CD4-positive, CD25-positive, alpha-beta regulatory T cell (primary cell): ENCODE data around the gene OTOGL. TPM values are rescaled to one million over a fixed set of nuclear protein-coding genes. Genes with fewer than 3 reads are reported as not detected.

Source experiments
- ATAC-seq, 2 donors: fragments of 150-1000 bp; cut with Tn5 transposase; one replicate each; pipeline ENCODE4 v1.10.0; 2021; ENCODE audit warnings: low read depth in 2 of 2, moderate number of reproducible peaks in 2 of 2, moderate library complexity in 1 of 2
- DNase-seq, 3 donors: peaks; one replicate each; pipeline versions ENCODE4 v3.0.0 to v3.0.0-alpha.2; 2012 to 2022; ENCODE audit warnings: mixed read lengths in 1 of 3
- H3K27ac ChIP-seq: one replicate; pipeline ENCODE4 v1.7.0; 2013; ENCODE audit warnings: mild to moderate bottlenecking, low read length; ENCODE audit not compliant: insufficient read depth, poor library complexity, severe bottlenecking
- H3K27me3 ChIP-seq: one replicate; pipeline ENCODE4 v1.7.0; 2013; ENCODE audit warnings: low read length; ENCODE audit not compliant: control insufficient read depth, insufficient read depth
- H3K36me3 ChIP-seq: one replicate; pipeline ENCODE4 v1.7.0; 2013; ENCODE audit warnings: mild to moderate bottlenecking, low read length, moderate library complexity; ENCODE audit not compliant: control insufficient read depth, insufficient read depth
- H3K4me1 ChIP-seq: 2 replicates; pipeline ENCODE4 v1.7.0; 2013; ENCODE audit warnings: mild to moderate bottlenecking, low read length; ENCODE audit not compliant: insufficient read depth, control insufficient read depth, poor library complexity, severe bottlenecking
- H3K4me3 ChIP-seq: one replicate; pipeline ENCODE4 v1.7.0; 2013; ENCODE audit warnings: low read depth, mild to moderate bottlenecking, low read length, moderate library complexity
- H3K9me3 ChIP-seq, 2 experiments: 1 replicate in 1 of 2; 2 replicates in 1 of 2; pipeline ENCODE4 v1.7.0; 2013; ENCODE audit warnings: low read length in 2 of 2, mild to moderate bottlenecking in 1 of 2, moderate library complexity in 1 of 2; ENCODE audit not compliant: control insufficient read depth in 2 of 2
- H3K27ac Mint-ChIP-seq, 3 donors: one replicate each; pipeline ENCODE4 v1.8.0; 2020 to 2022; ENCODE audit warnings: mild to moderate bottlenecking in 3 of 3, mixed read lengths in 3 of 3, moderate library complexity in 2 of 3
- H3K27me3 Mint-ChIP-seq: one replicate; pipeline ENCODE4 v1.8.0; 2022; ENCODE audit warnings: mild to moderate bottlenecking, mixed read lengths
- H3K36me3 Mint-ChIP-seq: one replicate; pipeline ENCODE4 v1.8.0; 2020; ENCODE audit warnings: mixed read lengths
- H3K4me1 Mint-ChIP-seq, 4 donors: one replicate each; pipeline ENCODE4 v1.8.0; 2020 to 2022; ENCODE audit warnings: mixed read lengths in 4 of 4, mild to moderate bottlenecking in 1 of 4
- H3K4me3 Mint-ChIP-seq, 4 donors: one replicate each; pipeline ENCODE4 v1.8.0; 2020 to 2022; ENCODE audit warnings: mild to moderate bottlenecking in 4 of 4, mixed read lengths in 4 of 4, moderate library complexity in 3 of 4
- H3K9me3 Mint-ChIP-seq, 7 donors: one replicate each; pipeline ENCODE4 v1.8.0; 2020 to 2022; ENCODE audit warnings: mixed read lengths in 7 of 7, mild to moderate bottlenecking in 3 of 7, moderate library complexity in 2 of 7
- polyA plus RNA-seq, 4 donors: library from polyadenylated mRNA; unstranded; fragments of 300-500 nt; fragmentation: Illumina TruSeq; gene quantifications; one replicate each; pipeline ENCODE4 v1.2.3, GENCODE V29; 2021
- total RNA-seq: library from RNA; stranded (reverse); gene quantifications from one replicate; pipeline ENCODE4 v1.2.3, GENCODE V29; 2022

The OTOGL gene
- total and polyA plus RNA-seq, 5 donors from 2014 or later: not detected

DNA sequence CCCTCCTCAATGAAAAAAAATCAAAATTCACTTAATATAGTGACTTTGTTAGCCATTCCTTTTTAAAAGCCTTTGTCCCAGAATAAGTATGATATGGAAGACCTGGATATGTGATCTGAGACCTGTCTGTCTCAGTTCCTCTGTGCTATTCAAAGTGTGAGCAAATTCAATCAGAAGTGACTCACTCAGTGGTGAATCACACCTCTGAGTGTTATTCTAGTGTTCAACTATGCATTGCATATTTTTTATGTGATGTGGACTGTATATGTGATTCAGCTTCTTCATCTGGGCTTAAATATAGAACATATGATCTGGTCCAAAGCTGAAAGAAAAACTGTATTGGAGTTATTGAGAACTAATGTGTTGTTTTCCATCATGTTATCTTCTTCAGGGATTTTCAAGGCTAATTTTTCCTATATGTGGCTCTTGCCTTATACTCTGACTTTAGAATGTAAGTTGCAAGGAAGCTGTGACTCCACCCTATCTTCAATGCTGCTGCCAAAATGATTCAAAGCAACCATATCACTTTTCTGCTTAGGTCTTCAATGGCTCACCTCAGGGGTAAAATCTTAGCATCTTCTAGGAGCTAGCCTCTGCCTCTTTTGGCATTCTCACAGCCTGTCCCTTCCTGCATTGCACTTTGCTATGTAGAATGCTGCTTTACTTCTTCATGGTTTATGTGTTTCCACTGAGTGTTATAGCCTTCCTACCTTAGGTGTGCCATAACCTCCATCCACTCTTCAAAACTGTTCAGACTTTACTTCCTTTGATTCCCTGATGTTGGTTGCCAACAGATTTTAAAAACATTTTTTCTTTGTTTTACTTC lies 169.8 kb downstream of the OTOGL start:
- no peaks in the 10 kb centered on the region for H3K4me1 Mint-ChIP-seq
- no peak for ATAC-seq
- H3K36me3 ChIP-seq: no peaks in the 10 kb centered on the region

DNA sequence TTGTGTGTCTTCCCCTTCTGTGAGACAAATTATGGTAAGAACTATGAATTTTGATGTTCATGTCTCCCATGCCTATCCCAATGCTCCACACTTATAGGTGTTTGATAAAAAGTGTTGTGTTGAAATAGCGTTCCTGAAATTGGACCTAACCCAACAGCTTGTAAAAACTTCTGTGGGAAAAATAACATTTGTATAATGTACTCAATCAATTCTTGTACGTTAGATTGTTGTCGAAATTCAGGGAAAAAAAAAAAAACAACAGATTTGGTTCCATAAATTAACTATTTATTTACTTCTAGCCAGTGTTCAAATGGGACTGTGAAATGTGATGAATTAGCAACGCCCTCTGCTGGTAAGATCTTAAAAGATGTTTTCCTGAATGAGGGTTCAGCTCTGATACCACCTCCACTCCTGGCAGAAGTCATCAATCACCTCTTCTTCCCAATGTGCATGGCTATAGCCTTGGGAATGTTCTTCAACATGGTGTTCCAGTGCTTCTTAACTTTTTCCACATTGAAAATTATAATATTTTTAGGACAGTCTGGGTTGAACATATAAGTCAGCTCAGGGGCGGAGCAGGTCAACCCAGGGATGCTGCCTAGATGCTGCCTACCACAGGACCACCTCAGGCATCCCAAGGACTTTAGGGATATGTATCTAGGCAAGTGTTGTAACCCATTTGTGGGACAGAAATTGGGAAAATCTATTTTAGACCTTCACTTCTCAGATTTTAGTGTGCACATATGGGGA lies 170.6 kb downstream of the OTOGL start:
- no peak for ATAC-seq
- Histone ChIP-seq H3K4me3 (no peak overlapping the region), H3K27ac (no peak overlapping the region)

More for the DNA sequence above, 169.8 kb downstream of the OTOGL start:
- Histone ChIP-seq H3K9me3 (no peaks in the 10 kb centered on the region), H3K27me3 (no peaks in the 10 kb centered on the region), H3K27ac (no peak overlapping the region), H3K4me3 (no peak overlapping the region), H3K4me1 (no peaks in the 10 kb centered on the region)
- no peak overlapping the region for H3K27ac Mint-ChIP-seq
- H3K4me3 Mint-ChIP-seq: no peak overlapping the region
- H3K36me3 Mint-ChIP-seq: no peaks in the 10 kb centered on the region
- peaks cover 0 to 1% (median 0%) of the 10 kb centered on the region in 7 donors for H3K9me3 Mint-ChIP-seq
- DNase-seq: no peak
- H3K27me3 Mint-ChIP-seq: no peaks in the 10 kb centered on the region

GRCh38 chr12:80271780-80272179 lies 172.4 kb downstream of the OTOGL start:
- Mint-ChIP-seq H3K4me1 (no peaks in the 10 kb centered on the region), H3K27me3 (no peaks in the 10 kb centered on the region), H3K27ac (no peak overlapping the region), H3K4me3 (no peak overlapping the region), H3K9me3 (no peaks in the 10 kb centered on the region), H3K36me3 (no peaks in the 10 kb centered on the region)
- DNase-seq (no peak), ATAC-seq (no peak)
- Histone ChIP-seq H3K4me1 (no peaks in the 10 kb centered on the region), H3K4me3 (no peak overlapping the region), H3K27me3 (no peaks in the 10 kb centered on the region), H3K27ac (no peak overlapping the region), H3K36me3 (no peaks in the 10 kb centered on the region), H3K9me3 (no peaks in the 10 kb centered on the region)

More for the DNA sequence above, 170.6 kb downstream of the OTOGL start:
- Mint-ChIP-seq H3K4me3 (no peak overlapping the region), H3K27me3 (no peaks in the 10 kb centered on the region), H3K36me3 (no peaks in the 10 kb centered on the region), H3K27ac (no peak overlapping the region), H3K9me3 (peaks cover 0 to 1% (median 0%) of the 10 kb centered on the region in 7 donors), H3K4me1 (no peaks in the 10 kb centered on the region)
- H3K36me3 ChIP-seq: no peaks in the 10 kb centered on the region
- DNase-seq: peak in 2 of 3 donors; percentile 20 to 40
- no peaks in the 10 kb centered on the region for H3K9me3 ChIP-seq
- H3K4me1 ChIP-seq: no peaks in the 10 kb centered on the region
- no peaks in the 10 kb centered on the region for H3K27me3 ChIP-seq

GRCh38 chr12:80272387-80272915 lies 173.1 kb downstream of the OTOGL start:
- H3K27ac Mint-ChIP-seq: no peak overlapping the region
- Histone ChIP-seq H3K36me3 (no peaks in the 10 kb centered on the region), H3K27me3 (no peaks in the 10 kb centered on the region), H3K27ac (no peak overlapping the region), H3K4me1 (no peaks in the 10 kb centered on the region), H3K9me3 (no peaks in the 10 kb centered on the region), H3K4me3 (no peak overlapping the region)
- no peak for DNase-seq
- H3K4me1 Mint-ChIP-seq: no peaks in the 10 kb centered on the region
- H3K4me3 Mint-ChIP-seq: no peak overlapping the region
- H3K36me3 Mint-ChIP-seq: no peaks in the 10 kb centered on the region
- H3K27me3 Mint-ChIP-seq: no peaks in the 10 kb centered on the region
- H3K9me3 Mint-ChIP-seq: no peaks in the 10 kb centered on the region
- no peak for ATAC-seq

DNA sequence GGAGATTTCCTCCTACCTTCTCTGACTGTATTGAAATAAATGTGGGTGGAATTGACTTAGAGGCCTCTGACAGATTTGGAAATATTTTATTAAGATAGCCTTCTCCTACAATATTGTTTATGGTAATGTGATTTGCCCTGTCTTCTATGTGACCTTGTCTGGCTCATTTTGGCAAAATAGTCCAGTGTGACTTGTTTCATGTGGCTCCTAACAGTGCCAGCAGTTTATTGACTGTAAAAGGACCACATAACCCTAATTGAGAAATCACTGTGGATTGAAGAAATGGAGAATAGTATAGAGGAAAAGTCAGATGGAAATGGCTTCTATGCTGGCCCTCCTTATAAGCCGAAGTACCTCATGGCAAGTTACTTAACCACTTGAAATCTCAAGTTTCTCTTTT lies 173.8 kb downstream of the OTOGL start:
- H3K27ac ChIP-seq: no peak overlapping the region
- no peaks in the 10 kb centered on the region for H3K36me3 ChIP-seq
- H3K4me3 ChIP-seq: no peak overlapping the region
- H3K4me1 ChIP-seq: no peaks in the 10 kb centered on the region
- Mint-ChIP-seq H3K27me3 (no peaks in the 10 kb centered on the region), H3K4me1 (no peaks in the 10 kb centered on the region), H3K9me3 (no peaks in the 10 kb centered on the region), H3K27ac (no peak overlapping the region), H3K4me3 (no peak overlapping the region), H3K36me3 (no peaks in the 10 kb centered on the region)
- H3K27me3 ChIP-seq: no peaks in the 10 kb centered on the region
- DNase-seq: no peak
- H3K9me3 ChIP-seq: no peaks in the 10 kb centered on the region
- ATAC-seq: no peak

GRCh38 chr12:80277732-80278131 lies 178.4 kb downstream of the OTOGL start:
- Histone ChIP-seq H3K4me3 (no peak overlapping the region), H3K36me3 (no peaks in the 10 kb centered on the region), H3K4me1 (no peaks in the 10 kb centered on the region), H3K27ac (no peak overlapping the region), H3K27me3 (no peaks in the 10 kb centered on the region), H3K9me3 (no peaks in the 10 kb centered on the region)
- ATAC-seq (no peak), DNase-seq (no peak)
- Mint-ChIP-seq H3K9me3 (peaks cover 0 to 18% (median 2%) of the 10 kb centered on the region in 7 donors), H3K27me3 (no peaks in the 10 kb centered on the region), H3K36me3 (no peaks in the 10 kb centered on the region), H3K27ac (no peak overlapping the region), H3K4me1 (no peaks in the 10 kb centered on the region), H3K4me3 (no peak overlapping the region)

- Histone ChIP-seq H3K4me3 (no peak overlapping the region), H3K9me3 (no peaks in the 10 kb centered on the region), H3K36me3 (no peaks in the 10 kb centered on the region), H3K4me1 (no peaks in the 10 kb centered on the region), H3K27me3 (no peaks in the 10 kb centered on the region), H3K27ac (no peak overlapping the region)
- no peaks in the 10 kb centered on the region for H3K36me3 Mint-ChIP-seq
- H3K27me3 Mint-ChIP-seq: no peaks in the 10 kb centered on the region
- H3K27ac Mint-ChIP-seq: no peak overlapping the region
- no peaks in the 10 kb centered on the region for H3K4me1 Mint-ChIP-seq
- ATAC-seq (no peak), DNase-seq (no peak)
- H3K4me3 Mint-ChIP-seq: no peak overlapping the region
- H3K9me3 Mint-ChIP-seq: peaks cover 0 to 18% (median 2%) of the 10 kb centered on the region in 7 donors
Measured at GRCh38 chr12:80282226-80282625, 182.9 kb downstream of the OTOGL start.
